ENCODE data around the gene ATP5IF1.

DNA sequence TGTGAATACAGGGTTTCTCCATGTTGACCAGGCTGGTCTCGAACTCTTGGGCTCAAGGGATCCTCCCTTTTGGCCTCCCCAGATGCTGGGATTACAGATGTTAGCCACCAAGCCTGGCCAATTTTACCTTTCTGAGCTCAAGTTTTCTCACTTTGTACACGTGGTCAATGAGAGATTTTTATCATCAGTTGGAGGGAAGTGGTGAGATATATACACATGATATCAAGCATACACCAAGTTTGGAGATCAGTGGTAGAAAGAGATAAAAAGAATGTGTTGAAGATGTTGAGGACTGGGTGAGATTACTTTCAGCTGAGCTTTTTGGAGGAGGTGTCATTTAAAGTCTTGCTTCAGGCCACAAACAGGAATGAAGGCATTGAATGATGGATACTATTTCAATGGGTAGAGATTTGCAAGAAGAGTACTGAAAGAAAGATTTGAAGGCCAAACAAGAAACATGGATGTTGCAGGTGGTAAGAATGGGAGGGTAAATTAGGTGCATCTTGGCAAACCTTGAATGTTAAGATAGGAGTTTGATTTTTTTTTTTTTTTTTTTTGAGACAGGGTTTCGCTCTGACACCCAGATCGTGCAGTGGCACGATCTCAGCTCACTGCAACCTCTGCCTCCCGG lies 20.4 kb downstream of the ATP5IF1 start:
- TF ChIP-seq ATRX (CRISPR knock-in tag; IDR thresholded peaks at IDR 0.05; ENCODE audit: borderline replicate concordance) (no peak), SUZ12 (IDR thresholded peaks at IDR 0.05; ENCODE audit: low read depth, low read length) (no peak), ATF1 (CRISPR knock-in tag; IDR thresholded peaks at IDR 0.05) (no peak)
- TF ChIP-seq, protein P1, sequence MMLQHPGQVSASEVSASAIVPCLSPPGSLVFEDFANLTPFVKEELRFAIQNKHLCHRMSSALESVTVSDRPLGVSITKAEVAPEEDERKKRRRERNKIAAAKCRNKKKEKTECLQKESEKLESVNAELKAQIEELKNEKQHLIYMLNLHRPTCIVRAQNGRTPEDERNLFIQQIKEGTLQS (CRISPR knock-in tag; IDR thresholded peaks at IDR 0.05) = no peak

Measured in HepG2 (cell line).